HG03095 (cell line): ENCODE results near the gene AHDC1.
"Not testable (repeated sequence)": the region's sequence is repeated elsewhere in the genome, so short reads cannot be mapped to it uniquely, and the experiment has no call there.

ENCODE experiments used
- ATAC-seq: cut with Tn5 transposase; IDR thresholded peaks from one replicate; pipeline ENCODE4 v1.9.1; 2021; ENCODE audit warnings: moderate library complexity; ENCODE audit not compliant: unreplicated experiment

The AHDC1 gene

DNA sequence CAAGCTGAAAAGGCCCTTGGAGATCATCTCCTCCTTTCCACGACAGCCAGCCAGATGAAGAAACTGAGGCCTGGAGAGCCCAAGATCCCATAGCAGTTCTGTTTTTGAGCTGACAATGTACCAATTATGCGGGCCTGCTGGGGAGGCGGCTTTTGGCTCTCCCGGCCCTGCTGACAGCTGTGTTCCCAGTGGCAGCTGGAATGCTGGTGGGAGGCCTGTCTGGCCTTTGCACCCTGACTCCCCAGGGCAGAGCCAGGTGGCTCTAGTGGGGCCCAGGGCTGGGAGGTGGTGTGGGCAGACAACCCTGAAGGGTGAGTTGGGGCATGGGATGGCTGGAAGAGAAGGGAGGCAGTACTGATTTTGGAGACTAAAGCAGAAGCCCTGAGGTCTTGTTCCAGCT is 83.3 kb downstream of the AHDC1 start:
- no peak for ATAC-seq

DNA sequence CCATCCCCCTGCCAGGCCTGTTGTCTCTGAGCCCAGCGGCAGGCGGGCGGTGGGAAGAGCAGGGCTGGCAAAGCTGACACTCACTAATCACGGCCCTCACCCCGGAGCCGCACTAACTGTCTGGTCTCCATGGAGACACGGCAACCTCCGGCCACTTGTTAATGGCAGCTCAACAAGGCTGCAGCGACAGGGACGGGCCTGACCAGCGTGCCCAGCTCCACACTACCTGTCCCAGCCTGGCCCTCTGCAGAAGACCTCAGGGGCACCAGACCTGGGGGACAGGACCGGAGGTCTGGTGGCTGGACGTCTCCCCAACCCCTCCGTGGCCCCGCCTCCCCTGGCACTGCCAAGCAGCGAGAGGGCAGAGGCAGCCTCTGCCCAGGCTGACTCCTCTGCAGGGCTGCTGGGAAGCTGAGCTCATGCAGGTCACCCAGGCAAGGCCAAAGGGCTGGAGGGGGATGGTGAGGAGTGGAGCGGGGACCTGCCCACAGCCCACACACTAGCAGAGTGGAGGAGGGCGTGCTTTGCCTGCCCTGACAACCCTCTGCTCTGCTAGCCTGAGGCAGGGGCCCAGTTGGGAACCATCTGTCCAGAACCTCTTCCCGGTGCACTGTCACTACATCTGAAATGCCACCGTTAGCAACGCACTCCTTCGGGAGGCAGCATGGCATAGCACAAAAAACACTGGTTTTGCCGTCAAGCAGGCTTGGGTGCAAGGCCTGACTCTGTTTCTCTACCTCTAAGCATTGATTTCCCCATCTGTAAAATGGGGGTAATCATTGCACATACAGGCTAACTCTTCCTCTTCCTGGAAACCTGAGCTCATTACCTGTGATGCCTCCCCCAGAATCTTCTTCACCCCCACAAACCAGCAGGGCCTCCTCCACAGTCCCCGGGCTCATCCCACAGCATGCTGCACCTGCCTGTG is 84.3 kb downstream of the AHDC1 start:
- no peak for ATAC-seq

DNA sequence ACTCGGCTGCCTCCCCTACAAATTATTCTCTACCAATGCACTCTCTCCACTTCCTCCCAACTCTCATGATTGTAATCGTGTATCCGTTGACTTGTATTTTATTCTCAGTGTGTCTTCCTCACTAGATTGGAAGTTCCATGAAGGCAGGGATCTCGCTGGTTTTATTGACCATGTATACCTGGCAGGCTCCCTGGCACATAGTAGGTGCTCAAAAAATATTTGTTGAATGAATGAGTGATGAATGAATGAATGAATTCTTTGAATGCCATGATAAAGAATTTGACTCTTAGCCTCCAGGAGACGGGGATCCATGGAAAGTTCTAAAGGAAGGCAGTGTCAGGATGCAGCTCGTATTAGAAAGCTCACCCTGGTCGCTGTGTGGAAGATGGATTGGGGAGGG is 85.1 kb downstream of the AHDC1 start:
- no peak for ATAC-seq

DNA sequence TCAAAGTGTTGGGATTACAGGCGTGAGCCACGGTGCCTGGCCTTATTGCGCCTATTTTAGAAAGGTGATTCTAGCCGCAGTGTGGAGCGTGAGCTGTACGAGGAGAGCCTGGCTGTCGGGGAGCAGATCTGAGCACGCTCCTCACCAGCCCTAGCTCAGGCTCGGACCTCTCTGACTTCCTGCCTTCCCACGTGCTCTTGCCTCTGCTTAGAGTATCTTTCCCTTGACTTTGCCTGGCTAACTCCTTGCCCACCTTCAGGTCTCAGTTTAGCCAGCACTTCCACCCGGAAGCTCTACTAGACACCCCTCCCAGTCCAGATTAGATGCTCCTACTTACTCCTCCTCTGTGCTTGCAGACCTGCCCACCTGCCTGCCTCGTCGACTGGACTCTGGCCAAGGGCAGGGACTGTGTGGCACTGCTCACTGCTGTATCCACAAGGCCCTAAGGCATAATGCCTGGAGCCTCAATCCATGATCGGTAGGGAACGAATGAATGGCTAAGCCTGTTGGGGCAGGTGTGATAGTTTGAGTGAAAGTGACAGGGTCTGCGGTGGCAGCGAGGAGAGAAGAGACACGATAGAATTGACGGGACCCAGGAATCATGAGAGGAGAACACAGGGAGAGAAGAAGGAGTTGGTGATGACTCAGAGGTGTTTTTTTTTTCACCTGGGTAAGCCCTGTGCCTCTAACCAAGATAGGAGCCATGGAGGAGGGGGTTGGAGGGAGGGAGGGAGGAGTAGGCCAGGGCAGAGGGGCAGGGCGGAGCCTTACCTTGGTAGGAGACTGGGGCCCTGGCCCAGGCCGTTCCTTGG is 85.8 kb downstream of the AHDC1 start:
- no peak for ATAC-seq

DNA sequence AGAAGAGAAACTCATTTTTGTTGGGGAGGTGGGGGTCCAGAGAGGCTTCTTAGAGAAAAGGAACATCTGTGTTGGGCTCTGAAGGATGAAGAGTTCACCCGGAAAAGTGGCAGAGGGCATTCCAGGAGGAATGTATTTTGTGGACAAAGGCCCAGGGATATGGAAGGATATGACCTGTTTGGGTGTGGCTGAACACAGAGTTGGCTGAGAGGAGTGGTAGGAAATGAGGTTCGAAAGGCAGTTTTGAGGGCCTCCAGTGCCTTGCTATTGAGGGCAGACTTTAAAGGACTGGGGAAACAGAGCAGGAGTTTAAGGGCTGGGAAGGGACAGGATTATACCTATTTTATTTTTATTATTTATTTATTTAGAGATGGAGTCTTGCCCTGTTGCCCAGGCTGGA is 86.6 kb downstream of the AHDC1 start:
- ATAC-seq = no peak

DNA sequence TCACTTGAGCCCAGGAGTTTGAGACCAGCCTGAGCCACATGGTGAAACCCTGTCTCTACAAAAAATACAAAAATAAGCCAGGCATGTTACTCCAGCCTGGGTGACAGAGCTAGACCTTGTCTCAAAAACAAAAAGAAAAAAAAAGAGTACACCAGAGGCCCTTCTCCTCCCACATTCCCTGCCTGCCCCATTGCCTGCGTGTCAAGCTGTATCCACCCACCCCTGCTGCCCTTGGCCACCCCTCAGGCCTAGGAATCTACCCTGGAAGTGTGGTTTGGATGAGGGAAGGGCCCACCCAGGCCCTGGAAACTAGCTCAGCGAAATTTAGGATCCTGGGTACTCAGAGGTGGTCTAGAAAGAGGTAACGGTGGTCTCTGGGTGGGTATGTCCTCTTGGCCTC is 88.3 kb downstream of the AHDC1 start:
- ATAC-seq = no peak

DNA sequence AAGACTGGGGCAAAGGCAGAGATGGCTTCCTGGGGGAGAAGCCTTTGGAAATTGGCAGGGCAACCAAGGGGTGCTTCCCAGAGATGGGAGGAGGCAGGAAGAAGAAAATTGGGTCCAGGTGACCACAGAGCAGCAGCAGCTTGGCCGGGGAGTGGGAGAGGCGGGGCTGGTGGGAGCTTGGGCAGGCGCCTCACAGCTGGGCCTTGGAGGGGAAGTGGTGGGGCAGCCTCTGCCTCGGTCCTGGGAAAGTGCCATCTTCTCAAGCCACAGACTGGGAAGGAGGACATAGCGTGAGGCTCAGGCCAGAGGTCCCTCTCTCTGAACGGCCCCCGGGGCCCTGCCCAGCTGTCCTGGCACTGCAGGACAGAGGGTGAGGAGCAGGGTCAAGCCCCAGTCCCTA is 90.0 kb downstream of the AHDC1 start:
- ATAC-seq = no peak

DNA sequence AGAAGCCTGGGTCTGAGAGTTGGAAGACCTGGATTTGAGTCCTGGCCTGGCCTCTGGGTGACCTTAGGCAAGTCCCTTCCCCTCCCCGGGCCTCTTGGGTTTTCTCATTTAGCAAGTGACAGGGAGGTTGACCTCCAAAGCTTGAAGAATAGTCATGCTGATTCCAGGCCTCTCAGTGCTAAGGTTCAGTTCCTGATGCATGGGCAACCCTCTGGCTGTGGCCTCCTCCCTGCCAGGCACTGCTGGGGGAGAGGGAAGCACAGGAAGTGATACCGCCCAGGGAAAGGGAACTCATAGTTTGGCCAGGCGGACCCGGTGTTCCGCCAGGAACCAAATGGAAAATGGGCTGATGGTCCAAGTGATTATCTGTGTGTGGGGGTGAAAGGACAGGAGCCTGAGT is 90.4 kb downstream of the AHDC1 start:
- ATAC-seq = no peak

DNA sequence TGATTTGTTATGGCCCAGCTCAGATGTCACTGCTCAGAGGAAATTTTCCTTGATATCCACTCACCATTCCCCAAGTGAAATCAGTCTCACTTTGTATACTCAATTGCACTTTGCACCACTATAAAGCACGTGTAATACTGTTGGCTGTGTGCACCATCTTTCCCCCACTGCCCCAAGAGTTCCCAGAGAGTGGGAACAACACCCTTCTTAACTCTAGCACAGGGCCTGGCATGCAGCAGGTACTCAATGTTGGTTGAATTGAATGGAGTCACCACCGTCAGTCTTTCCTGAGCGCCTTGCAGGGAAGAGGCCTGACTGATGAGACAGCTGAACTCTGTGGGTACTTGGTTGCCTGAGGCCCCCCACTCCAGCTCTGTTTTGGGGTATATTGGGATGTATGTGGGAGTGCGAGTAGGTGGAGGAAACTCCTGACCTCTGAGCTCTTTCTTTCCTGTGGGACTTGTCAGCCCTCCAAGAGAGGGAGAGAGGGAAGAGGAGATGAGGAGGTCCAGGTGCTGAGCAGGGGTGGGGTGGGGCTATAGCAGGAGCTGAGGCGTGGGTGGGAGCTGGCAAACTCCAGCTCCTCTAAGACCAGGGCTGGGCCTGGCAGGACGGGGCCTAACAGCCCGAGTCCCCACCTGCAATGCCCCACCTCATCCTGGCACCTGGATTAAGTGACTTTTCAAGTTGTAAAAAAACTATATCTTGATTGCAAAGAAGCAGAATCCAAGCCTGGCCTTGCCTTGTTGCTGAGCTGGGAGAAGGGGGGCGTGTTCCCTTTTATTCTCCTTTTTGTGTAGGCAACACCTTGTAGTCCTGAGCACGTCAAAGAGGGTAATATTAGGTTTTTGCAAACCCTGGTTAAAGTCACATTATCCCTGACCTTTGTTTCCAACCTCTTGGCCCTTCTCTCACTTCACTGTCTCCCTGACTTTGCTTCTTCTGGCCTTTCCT is 94.5 kb downstream of the AHDC1 start:
- ATAC-seq = no peak

DNA sequence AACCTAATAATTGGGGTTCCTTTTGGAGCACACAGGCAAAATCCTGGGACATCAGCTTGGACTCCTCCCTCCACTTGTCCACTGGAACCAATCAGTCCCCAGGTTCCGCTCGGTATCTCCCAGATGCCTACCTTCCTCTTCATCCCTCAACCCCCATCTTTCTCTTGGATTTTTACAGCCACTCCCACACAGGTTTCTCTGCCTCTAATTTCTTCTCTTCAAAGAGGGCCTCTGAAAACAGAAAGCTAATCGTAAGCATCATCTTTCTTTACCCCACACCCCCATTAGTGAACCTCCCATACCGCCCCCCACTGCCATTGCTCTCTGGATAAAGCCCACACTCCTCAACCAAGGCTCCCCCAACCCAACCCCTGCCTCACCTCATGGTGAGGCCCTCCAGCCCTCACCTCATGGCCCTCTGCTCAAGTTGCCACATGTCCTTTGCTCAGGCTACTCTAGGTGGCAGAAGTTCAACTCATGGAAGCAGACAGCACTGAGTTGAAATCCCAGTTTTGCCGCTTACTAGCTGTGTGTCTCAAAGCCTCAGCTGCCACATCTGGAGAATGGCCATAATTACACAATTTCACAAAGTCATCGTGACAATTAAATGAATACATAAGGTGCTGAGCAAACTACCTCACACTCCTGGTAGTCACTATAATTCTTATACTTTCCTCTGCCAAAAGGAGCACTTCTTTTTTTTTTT is 95.8 kb downstream of the AHDC1 start:
- no peak for ATAC-seq

DNA sequence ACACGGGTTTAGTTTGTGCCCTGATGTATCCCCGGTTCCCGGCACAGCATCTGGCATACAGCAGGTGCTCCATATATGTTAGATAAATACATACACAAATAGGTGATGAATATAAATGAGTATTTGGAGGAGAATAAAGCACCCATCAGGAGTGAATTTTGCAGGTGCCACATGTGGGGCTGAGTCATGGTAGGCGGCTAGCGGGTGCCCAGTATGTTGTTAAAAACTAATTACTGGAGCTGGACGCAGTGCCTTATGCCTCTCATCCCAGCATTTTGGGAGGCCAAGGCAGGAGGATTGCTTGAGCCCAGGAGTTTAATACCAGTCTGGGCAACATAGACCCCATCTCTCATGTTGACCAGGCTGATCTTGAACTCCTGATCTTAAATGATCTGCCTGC is 97.2 kb downstream of the AHDC1 start:
- ATAC-seq = no peak

DNA sequence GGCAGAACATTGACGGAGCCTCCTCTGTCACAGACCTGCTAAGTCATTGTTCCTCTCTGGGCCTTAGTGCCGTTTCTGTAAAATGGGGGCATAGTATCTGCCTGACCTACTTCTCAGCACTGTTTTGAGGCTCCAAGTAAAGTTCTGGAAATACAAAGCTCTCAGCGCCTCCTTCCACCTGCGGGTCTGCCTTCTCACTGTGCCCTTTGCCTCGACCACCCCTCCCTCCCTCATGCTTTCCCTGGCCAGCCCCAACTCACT is 98.6 kb downstream of the AHDC1 start:
- ATAC-seq = no peak

DNA sequence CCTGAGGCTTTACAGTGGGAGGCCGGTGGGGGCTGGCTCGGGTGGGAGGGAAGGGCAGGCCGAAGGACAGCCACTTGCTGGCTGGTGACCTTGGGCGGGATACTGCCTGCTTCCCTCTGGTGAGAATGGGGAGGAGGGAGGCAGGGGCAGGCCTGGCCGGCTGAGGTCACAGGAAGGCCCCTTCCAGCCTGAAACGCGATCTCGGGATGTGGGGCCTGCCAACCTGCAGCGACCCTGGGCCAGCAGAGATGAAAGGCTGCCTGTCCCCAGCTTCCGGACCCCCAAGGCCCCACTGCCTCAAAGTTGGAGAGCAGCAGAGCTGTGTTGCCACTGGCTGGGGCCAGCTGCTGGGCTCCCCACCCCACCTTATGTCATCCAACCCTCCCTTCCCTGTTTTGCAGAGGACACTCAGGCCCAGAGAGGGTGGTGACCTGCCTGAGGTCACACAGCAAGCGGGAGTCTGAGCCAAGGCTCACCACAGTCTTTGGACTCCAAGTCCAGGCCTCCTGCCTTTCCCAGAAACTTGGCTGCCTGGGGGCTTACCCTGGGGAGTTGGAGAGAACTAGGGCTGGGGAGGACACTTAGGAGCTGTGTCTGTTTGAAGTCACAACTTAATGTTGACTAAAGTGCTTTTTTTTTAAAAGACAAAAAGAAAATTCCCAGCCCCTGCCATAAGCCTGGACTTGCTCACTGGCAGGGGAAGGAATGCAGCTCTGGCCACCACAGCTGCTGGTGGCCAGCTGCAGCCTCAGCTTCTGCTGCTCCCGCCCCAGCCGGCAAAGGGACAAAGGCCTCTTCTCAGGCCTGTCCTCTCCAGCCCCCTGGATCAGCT is 99.1 kb downstream of the AHDC1 start:
- no peak for ATAC-seq

DNA sequence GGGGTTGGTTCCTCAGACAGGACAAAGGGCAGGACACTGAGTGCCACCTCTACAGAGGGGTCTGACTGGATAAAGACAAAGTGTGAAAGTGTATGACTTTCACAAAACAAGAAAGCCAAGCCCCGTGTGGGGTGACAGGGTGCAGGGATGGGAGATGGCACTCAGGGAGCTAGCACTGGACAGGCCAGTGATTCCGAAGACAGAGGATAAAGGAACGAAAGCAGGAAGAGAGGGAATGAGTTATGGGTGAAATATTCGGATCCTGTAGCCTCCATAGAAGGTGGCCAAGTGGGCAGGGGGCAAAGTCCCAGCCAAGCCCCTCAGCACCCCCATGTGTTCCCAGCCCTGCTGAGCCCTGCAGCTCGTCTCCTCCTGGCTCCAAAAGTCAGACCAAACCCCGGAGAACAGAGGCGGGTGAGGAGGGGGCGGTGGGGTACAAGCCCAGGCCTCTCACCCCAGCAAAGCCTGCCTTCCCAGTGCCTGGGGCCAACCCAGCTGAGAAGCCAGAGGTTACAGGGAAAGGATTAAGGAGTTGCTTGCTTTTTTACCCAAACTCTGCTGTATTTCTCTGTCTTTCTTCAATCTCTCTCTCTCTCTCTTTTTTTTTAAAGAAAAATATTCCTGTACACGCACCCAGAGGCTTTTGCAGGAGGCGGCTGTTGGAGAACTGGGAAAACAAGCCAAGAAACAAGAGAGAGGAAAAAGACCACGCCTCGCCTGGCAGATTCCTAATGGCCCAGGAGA is 99.9 kb downstream of the AHDC1 start:
- no peak for ATAC-seq

DNA sequence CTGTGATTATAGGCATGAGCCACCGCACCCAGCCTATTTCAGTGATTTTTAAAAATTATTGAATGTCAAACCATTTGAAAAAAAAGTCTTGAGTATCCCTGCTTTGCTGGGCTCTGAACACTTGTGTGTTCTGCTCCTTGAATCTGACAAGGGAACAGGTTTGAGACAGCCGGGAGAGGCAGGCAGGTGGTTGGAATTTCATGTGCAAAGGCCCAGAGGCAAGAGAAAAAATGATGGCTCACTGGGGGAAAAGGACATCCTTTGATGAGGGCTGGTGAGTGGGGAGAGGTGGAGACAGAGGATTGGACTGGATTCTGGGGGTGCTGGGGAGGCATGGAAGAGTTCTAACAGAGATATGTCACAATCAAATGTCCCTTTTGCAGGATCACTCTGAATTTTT is 100.9 kb downstream of the AHDC1 start:
- ATAC-seq = no peak

DNA sequence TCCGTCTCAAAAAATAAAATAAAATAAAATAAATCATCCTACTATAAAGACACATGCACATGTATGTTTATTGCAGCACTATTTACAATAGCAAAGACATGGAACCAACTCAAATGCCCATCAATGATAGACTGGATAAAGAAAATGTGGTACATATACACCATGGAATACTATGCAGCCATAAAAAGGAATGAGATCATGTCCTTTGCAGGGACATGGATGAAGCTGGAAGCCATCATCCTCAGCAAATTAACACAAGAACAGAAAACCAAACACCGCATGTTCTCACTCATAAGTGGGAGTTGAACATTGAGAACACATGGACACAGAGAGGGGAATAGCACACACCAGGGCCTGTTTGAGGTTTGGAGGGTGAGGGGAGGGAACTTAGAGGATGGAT is 102.8 kb downstream of the AHDC1 start:
- ATAC-seq = not testable (repeated sequence)

DNA sequence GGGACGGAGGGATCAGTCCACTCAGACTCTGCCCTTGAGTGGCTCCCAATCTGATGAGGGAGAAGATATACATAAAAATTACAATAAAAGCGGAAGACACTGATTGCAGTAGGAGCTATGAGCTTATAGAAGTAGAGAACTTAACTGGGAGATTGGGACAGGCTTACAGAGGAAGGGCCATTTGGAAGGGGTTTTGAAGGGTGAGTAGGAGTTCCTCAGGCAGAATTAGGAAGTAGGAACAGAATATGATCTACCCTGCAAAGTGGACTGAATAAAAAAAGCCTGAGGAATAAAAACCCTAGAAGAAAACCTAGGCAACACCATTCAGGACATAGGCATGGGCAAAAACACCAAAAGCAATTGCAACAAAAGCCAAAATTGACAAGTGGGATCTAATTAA is 104.8 kb downstream of the AHDC1 start:
- ATAC-seq = no peak

DNA sequence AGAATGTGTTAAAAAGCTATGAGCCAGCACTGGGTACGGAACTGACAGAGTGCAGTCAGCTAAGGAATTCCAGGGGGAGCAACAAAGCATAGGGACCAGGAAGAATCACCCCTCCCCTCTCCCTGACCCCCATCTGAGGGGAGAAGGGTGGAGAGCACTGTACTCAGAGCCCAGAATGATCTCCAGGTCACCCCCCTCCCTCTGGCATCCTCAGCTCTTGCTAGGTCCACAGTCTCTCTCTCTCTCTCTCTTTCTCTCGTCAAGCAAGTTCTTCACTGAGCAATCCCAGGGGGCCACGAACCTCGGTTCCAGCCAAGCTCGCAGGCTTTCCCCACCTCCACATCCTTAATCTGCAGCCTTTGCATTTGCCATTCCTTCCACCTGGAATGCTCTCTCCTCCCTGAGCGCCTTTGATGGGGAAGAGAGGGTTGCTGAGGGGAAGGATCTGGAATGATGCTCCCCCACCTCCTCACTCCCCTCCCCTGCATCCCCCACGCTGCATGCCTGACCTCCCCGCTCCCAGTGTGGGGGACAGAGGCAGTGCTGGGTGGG is 107.3 kb downstream of the AHDC1 start:
- ATAC-seq = no peak

DNA sequence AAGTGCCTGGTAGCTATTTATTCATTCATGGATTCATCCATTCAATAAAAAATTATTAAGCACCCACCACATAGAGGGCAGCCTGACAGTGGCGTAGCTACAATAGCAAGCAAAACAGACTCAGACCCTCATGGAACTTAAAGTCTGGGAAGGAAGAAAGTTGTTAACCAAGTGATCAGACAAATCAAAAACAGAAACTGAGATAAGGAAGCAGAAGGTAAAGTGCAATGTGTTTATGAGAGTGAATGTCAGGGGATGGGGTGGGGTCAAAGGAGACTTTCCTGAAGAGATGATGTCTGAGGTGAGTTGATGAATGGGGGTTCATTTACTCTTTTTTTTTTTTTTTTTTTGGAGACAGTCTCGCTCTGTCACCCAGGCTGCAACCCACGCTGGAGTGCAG is 111.1 kb downstream of the AHDC1 start:
- no peak for ATAC-seq
